NCI-H2171 (cell line): ENCODE measurements around the gene CEP95.
"Not testable (repeated sequence)": the region's sequence is repeated elsewhere in the genome, so short reads cannot be mapped to it uniquely, and the experiment has no call there.

ENCODE experiments used
- DNase-seq: peaks from one replicate; lab custom pipeline; 2025; lab: John Stamatoyannopoulos, UW

The CEP95 gene

DNA sequence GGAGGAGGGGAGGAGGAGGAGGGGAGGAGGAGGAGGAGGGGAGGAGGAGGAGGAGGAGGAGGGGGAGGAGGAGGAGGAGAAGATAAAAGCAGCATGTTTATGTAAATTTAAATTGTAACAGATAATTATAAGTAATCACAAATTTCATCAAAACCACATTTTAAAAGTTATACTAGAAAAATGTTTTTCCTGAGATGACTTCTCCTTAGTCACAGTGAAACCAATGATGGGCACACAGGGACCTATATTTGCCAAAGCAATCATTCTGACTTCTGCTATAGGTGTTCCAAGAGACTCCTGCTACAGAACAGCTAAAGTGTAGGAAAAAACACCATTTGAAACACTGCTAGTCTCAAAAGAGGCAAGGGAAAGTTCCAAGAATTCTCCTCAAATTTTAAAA, 66.4 kb downstream of the CEP95 start:
- no peak for DNase-seq

DNA sequence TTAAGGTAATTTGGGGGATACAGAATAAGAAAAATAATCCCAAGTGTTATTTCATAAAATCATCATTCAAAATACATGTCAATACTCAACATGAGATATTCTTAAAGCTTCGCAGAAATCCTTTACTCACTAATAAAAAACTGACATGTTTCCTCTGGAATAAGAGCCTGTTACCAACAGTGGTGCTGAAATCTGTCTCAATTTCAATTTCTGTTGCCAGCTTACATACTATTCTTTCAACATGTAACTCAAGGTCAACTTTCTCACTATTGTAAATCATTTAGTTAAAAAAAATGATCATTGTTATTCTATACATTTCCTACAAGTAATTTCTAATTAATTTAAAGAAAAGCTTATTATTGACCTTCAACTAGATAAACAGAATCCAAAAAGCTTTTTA, 67.9 kb downstream of the CEP95 start:
- DNase-seq = no peak

GRCh38 chr17:64575431-64575830, 68.7 kb downstream of the CEP95 start:
- DNase-seq = no peak

DNA sequence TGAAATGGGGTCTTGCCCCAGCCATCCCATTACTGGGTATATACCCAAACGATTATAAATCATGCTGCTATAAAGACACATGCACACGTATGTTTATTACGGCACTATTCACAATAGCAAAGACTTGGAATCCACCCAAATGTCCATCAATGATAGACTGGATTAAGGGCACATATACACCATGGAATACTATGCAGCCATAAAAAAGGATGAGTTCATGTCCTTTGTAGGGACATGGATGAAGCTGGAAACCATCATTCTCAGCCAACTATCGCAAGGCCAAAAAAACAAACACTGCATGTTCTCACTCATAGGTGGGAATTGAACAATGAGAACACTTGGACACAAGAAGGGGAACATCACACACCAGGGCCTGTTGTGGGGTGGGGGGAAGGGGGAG, 70.2 kb downstream of the CEP95 start:
- not testable (repeated sequence) for DNase-seq

- no peak for DNase-seq
Observed at GRCh38 chr17:64579917-64580316, 73.1 kb downstream of the CEP95 start.

DNA sequence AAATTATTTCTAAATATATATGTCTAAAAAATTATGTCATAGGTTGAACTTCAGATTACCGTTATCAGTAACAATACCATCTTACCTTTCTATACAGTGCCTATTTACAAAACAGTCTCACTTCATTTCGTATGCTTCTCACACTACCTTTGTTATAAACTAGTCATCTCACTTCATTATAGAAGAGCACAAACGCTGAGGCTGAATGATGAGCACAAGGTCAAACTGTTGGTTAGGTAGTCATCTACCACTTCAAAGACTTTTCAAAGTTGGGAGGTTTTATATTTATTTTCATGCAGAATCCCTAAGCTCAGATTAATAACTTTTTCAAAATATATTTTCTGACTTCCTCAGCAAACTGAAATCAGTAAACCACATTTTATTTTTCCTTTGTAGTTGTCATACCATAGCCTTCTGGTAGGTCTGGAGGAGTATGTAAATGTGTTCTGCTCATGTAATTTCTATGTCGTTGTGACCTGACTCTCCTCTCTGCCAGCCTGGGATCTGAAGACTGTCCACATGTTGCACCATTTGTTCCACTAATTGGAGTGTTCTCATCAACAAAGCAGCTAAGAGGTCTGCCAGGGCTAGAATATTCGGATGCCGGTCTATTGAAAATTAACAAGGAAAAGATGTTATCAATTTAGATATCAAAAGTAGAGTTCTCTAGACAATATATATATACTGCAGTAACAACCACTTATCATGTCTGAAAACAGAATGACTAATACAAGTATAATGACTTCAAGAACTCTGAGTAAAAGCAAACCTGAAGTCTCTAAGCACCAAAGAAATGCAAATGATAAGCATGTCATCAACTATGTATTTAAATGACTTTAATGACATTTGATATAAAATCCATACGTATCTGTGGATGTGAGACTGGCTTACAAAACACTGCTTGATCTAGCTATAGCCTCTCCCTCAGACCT, 73.9 kb downstream of the CEP95 start:
- DNase-seq = no peak

- DNase-seq = no peak
Observed at GRCh38 chr17:64583038-64583437, 76.3 kb downstream of the CEP95 start.

GRCh38 chr17:64585146-64585545, 78.4 kb downstream of the CEP95 start:
- DNase-seq = no peak
